KMS-11 (cell line): ENCODE results near the gene STAMBPL1.
A peak's percentile ranks its signal among the peaks of the same experiment; 100 is the strongest.

Experiments used
- H2AFZ ChIP-seq: fragments of 200-600 bp; sonication (generic); 2 replicates; pipeline ENCODE4 v1.6.1; 2016; ENCODE audit warnings: antibody characterized with exemption, mixed run types, low read depth
- H3K27ac ChIP-seq: fragments of 200-600 bp; sonication (generic); 2 replicates; pipeline ENCODE4 v1.6.1; 2016; ENCODE audit warnings: mild to moderate bottlenecking, mixed run types
- H3K27me3 ChIP-seq: fragments of 200-600 bp; sonication (generic); 2 replicates; pipeline ENCODE4 v1.6.1; 2017; ENCODE audit warnings: mild to moderate bottlenecking, low read depth, mixed run types, moderate library complexity; ENCODE audit not compliant: insufficient read depth
- H3K36me3 ChIP-seq: fragments of 200-600 bp; sonication (generic); 2 replicates; pipeline ENCODE4 v1.6.1; 2017; ENCODE audit warnings: mild to moderate bottlenecking, mixed run types; ENCODE audit not compliant: insufficient read depth
- H3K4me1 ChIP-seq: fragments of 200-600 bp; sonication (generic); 2 replicates; pipeline ENCODE4 v1.6.1; 2016; ENCODE audit warnings: mild to moderate bottlenecking, low read depth, mixed run types; ENCODE audit not compliant: poor library complexity, severe bottlenecking
- H3K4me2 ChIP-seq: fragments of 200-600 bp; sonication (generic); 2 replicates; pipeline ENCODE4 v1.7.0; 2016; ENCODE audit warnings: mild to moderate bottlenecking, mixed run types
- H3K4me3 ChIP-seq: fragments of 200-600 bp; sonication (generic); IDR thresholded peaks from 2 replicates; pipeline ENCODE4 v1.6.1; 2017; ENCODE audit warnings: low read depth, low read length, mixed read lengths; ENCODE audit not compliant: insufficient read depth
- H3K79me2 ChIP-seq: fragments of 200-600 bp; sonication (generic); 2 replicates; pipeline ENCODE4 v1.6.1; 2016; ENCODE audit warnings: low read depth, mixed run types; ENCODE audit not compliant: insufficient read depth
- H3K9ac ChIP-seq: fragments of 200-600 bp; sonication (generic); 2 replicates; pipeline ENCODE4 v1.6.1; 2016; ENCODE audit warnings: mild to moderate bottlenecking, mixed run types
- H4K20me1 ChIP-seq: fragments of 200-600 bp; sonication (generic); 2 replicates; pipeline ENCODE4 v1.6.1; 2016; ENCODE audit warnings: mild to moderate bottlenecking, mixed run types; ENCODE audit not compliant: insufficient read depth
- TF ChIP-seq, protein P1 (sequence below): fragments of 200-600 bp; sonication (generic); conservative IDR thresholded peaks from 2 replicates; pipeline ENCODE4 v1.6.1; 2017; ENCODE audit warnings: low read depth, mild to moderate bottlenecking, antibody characterized with exemption, low read length, moderate library complexity, mixed read lengths

The STAMBPL1 gene

DNA sequence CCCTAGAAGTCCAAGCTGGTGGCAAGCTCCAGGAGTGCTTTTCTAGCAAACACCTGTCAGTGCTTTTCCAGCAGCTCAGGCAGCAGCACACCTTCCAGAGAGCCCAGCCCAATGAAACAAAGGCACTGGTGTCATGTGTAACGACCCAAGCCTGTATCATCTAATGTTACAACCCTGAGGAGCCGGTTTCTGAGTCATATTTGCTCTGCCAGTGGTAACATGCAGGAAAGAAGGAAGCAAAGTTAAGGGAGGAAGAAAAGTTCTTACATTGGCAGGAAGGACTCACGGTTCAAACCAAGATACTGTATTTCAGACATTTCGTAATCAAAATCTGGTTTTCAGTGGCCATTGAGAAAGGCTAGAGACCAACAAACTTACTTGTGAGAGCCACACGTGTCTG, 28.3 kb upstream of the STAMBPL1 start, which contains the start of gene ANKRD22:
TSS of gene ANKRD22 (minus strand) at position 139 of the 400 bp plus-strand sequence. CDS start 237 bp downstream, outside the sequence.
- H3K4me3 ChIP-seq, result no peak within 1 kb of the TSS
- H3K4me2 ChIP-seq, result peak within 1 kb of the TSS; percentile 8; the same call in 1 of the 2 replicates
- H3K27ac ChIP-seq, result no peak within 1 kb of the TSS
- no peaks in the 10 kb centered on the region for H4K20me1 ChIP-seq
- H3K36me3 ChIP-seq, result no peaks in the 10 kb centered on the region
- H3K27me3 ChIP-seq, result no peaks in the 10 kb centered on the region
- H2AFZ ChIP-seq, result peak within 1 kb of the TSS; percentile 15; the same call in 1 of the 2 replicates
- TF ChIP-seq, protein P1, sequence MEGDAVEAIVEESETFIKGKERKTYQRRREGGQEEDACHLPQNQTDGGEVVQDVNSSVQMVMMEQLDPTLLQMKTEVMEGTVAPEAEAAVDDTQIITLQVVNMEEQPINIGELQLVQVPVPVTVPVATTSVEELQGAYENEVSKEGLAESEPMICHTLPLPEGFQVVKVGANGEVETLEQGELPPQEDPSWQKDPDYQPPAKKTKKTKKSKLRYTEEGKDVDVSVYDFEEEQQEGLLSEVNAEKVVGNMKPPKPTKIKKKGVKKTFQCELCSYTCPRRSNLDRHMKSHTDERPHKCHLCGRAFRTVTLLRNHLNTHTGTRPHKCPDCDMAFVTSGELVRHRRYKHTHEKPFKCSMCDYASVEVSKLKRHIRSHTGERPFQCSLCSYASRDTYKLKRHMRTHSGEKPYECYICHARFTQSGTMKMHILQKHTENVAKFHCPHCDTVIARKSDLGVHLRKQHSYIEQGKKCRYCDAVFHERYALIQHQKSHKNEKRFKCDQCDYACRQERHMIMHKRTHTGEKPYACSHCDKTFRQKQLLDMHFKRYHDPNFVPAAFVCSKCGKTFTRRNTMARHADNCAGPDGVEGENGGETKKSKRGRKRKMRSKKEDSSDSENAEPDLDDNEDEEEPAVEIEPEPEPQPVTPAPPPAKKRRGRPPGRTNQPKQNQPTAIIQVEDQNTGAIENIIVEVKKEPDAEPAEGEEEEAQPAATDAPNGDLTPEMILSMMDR, result no peak
- H3K79me2 ChIP-seq, result no peaks in the 10 kb centered on the region
- H3K9ac ChIP-seq, result no peak within 1 kb of the TSS
- peaks cover 17% of the 10 kb centered on the region for H3K4me1 ChIP-seq

DNA sequence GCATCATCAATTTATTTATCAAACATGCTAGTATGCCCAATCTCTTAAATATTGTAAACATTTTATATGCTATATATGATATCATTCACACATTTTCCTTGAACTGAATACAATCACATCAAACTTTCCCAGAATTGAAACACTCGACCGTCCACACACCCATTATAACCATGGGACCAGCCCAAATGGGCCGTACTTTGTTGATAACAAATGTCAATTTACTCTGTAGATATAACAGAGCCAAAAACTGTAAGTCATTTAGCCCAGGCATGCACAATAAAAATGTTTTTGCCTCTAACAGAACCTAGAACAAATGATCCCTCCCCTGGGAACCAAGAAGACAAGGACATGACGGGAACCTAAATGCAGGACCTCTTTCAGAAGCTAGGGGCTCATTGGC, 27.7 kb upstream of the STAMBPL1 start:
- H3K27ac ChIP-seq, result no peak overlapping the region
- H4K20me1 ChIP-seq, result no peaks in the 10 kb centered on the region
- H3K79me2 ChIP-seq, result no peaks in the 10 kb centered on the region
- H3K27me3 ChIP-seq, result no peaks in the 10 kb centered on the region
- TF ChIP-seq, protein P1, result no peak
- no peak overlapping the region for H3K4me3 ChIP-seq
- H3K4me1 ChIP-seq, result peaks cover 17% of the 10 kb centered on the region
- H2AFZ ChIP-seq, result no peak overlapping the region
- H3K9ac ChIP-seq, result no peak overlapping the region
- H3K4me2 ChIP-seq, result peak overlapping the region; percentile 8; the same call in 1 of the 2 replicates
- H3K36me3 ChIP-seq, result no peaks in the 10 kb centered on the region

DNA sequence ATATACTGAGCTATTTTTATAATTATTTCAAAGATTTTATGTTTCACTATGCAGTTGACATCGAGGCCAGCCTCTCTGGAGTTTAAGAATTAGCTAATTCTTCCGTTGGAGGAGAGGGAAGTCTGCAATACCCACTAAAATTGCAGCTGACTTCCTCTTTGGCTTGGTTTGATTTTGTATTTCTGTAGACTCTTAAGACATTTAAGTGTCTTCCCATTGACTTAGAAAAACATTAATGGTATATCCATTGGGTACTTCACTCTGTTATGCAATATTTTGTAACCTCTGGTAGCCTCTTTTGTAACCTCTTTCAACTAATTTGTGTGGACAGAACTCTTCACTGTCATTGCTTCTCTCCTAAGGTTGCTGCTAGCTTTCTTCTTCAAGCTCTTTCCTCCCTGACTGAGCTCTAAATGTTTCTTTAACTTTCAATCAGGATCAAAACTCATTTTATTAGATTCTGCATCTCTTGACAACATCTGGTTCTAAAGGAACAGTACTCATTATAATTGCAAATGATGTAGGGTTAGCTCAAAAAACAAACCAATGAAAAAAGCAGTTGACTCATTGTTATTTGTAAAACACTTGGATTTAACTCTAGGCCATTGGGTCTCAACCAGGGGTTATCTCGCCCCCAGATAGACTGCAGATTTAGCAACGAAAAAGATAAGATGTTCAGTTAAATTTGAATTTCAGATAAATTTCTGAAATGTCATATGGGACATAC, 26.7 kb upstream of the STAMBPL1 start:
- Histone ChIP-seq H3K79me2 (no peaks in the 10 kb centered on the region), H3K9ac (no peak overlapping the region), H3K4me2 (no peak overlapping the region), H3K27me3 (no peaks in the 10 kb centered on the region), H3K36me3 (no peaks in the 10 kb centered on the region), H3K27ac (no peak overlapping the region), H3K4me3 (no peak overlapping the region), H4K20me1 (no peaks in the 10 kb centered on the region), H3K4me1 (peaks cover 17% of the 10 kb centered on the region), H2AFZ (no peak overlapping the region)
- TF ChIP-seq, protein P1, result no peak

DNA sequence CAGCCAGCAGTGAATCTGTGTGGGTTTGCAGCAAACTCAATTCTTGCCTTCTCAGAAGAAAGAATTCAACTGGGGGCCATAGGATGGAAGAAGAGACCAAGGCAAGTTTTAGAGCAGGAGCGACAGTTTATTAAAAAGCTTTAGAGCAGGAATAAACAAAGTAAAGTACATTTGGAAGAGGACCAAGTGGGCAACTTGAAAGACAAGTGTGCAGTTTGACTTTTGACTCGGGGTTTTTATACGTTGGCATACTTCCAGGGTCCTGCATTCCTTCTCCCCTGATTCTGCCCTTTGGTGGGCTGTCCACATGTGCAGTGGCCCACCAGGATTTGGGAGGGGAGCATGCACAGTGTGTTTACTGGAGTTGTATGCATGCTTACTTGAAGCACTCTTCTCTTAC, 25.4 kb upstream of the STAMBPL1 start:
- Histone ChIP-seq H3K9ac (no peak overlapping the region), H3K36me3 (no peaks in the 10 kb centered on the region), H3K79me2 (no peaks in the 10 kb centered on the region), H4K20me1 (no peaks in the 10 kb centered on the region), H3K4me2 (no peak overlapping the region), H3K27me3 (no peaks in the 10 kb centered on the region), H2AFZ (no peak overlapping the region), H3K27ac (no peak overlapping the region), H3K4me3 (no peak overlapping the region), H3K4me1 (peaks cover 17% of the 10 kb centered on the region)
- TF ChIP-seq, protein P1, result no peak
